ENCODE measurements around the gene BMP7. TPM values are rescaled to one million over a fixed set of nuclear protein-coding genes. Genes with fewer than 3 reads are reported as not detected.

BMP7 gene
- total and polyA plus RNA-seq, 2 donors (not counting 3 experiments of a cell fraction or from before 2014, with no cell fraction given): not detected

GRCh38 chr20:57223648-57224489 is 42.6 kb downstream of the BMP7 start:
- H3K9ac ChIP-seq (replicated peaks; ENCODE audit: extremely low read depth, insufficient read depth, low read length): no peak overlapping the region
- ChIA-PET POLR2A (no interaction called here), CTCF (no interaction called here)
- H3K9me3 ChIP-seq (replicated peaks; ENCODE audit: control insufficient read depth, insufficient read depth, low read length): peaks cover 2% of the 10 kb centered on the region
- intact Hi-C loops (cut with micrococcal nuclease): no loop called here
- BruUV-seq (replicated peaks): no TSS peak
- no peaks in the 10 kb centered on the region for H3K4me1 ChIP-seq (ENCODE audit: control insufficient read depth, extremely low read depth, insufficient read depth, low read length)
- FAIRE-seq (no peak), DNase-seq (ENCODE audit: low read depth, low spot score) (no peak)
- H3K9me1 ChIP-seq (replicated peaks; ENCODE audit: control insufficient read depth, extremely low read depth, insufficient read depth, low read length): no peaks in the 10 kb centered on the region
- H3K79me2 ChIP-seq (ENCODE audit: control insufficient read depth, insufficient read depth, low read length): no peaks in the 10 kb centered on the region
- H3K4me2 ChIP-seq (ENCODE audit: insufficient read depth, low read length): no peak overlapping the region
- TF ChIP-seq EZH2 (IDR thresholded peaks at IDR 0.05; ENCODE audit: borderline replicate concordance, low read depth, low read length, severe bottlenecking) (no peak), CTCF (IDR thresholded peaks at IDR 0.05; ENCODE audit: extremely low read depth in 1 of 2, insufficient read depth in 1 of 2, low read depth in 1 of 2, low read length in 2 of 2) (no peak), POLR2AphosphoS5 (IDR thresholded peaks at IDR 0.05; ENCODE audit: insufficient read depth, low read depth, low read length) (no peak), FOS (IDR thresholded peaks at IDR 0.05; ENCODE audit: borderline replicate concordance, insufficient read depth, low read length) (no peak), POLR2A (IDR thresholded peaks at IDR 0.05; ENCODE audit: low read depth, low read length) (no peak), JUN (IDR thresholded peaks at IDR 0.05; ENCODE audit: borderline replicate concordance, insufficient read depth, insufficient read length, low read depth) (no peak), MAX (IDR thresholded peaks at IDR 0.05; ENCODE audit: insufficient read depth, insufficient read length) (no peak), GATA2 (IDR thresholded peaks at IDR 0.05; ENCODE audit: insufficient read depth, insufficient read length, low read depth, low read length) (no peak), MYC (IDR thresholded peaks at IDR 0.05; ENCODE audit: low read depth, low read length) (no peak)
- no peaks in the 10 kb centered on the region for H3K36me3 ChIP-seq (ENCODE audit: control insufficient read depth in 2 of 2, extremely low read depth in 1 of 2, insufficient read depth in 2 of 2, low read length in 2 of 2)
- H3K4me3 ChIP-seq (replicated peaks in 1 of 3; ENCODE audit: insufficient read depth in 1 of 3, low read depth in 1 of 3, low read length in 3 of 3): no peak overlapping the region
- dilution Hi-C loops (cut with MboI; ENCODE audit: extremely low pct_ligation_motif_present, low sequenced_read_pairs): no loop called here
- no peaks in the 10 kb centered on the region for H4K20me1 ChIP-seq (replicated peaks; ENCODE audit: control insufficient read depth, extremely low read depth, insufficient read depth, low read length)
- no peak overlapping the region for H3K27ac ChIP-seq (ENCODE audit: insufficient read depth, low read depth, low read length)
- H2AFZ ChIP-seq (ENCODE audit: low read depth, low read length): no peak overlapping the region
- H3K27me3 ChIP-seq (ENCODE audit: control insufficient read depth in 2 of 2, insufficient read depth in 2 of 2, low read length in 2 of 2): no peaks in the 10 kb centered on the region

Data from endothelial cell of umbilical vein (primary cell).